ENCODE data around the gene RGS10. TPM values are rescaled to one million over a fixed set of nuclear protein-coding genes. Genes with fewer than 3 reads are reported as not detected.
"Not testable (repeated sequence)": the region's sequence is repeated elsewhere in the genome, so short reads cannot be mapped to it uniquely, and the experiment has no call there.

RGS10 gene
- polyA plus RNA-seq, 3 donors = 57.1 to 87.2 (median 75.8) TPM

DNA sequence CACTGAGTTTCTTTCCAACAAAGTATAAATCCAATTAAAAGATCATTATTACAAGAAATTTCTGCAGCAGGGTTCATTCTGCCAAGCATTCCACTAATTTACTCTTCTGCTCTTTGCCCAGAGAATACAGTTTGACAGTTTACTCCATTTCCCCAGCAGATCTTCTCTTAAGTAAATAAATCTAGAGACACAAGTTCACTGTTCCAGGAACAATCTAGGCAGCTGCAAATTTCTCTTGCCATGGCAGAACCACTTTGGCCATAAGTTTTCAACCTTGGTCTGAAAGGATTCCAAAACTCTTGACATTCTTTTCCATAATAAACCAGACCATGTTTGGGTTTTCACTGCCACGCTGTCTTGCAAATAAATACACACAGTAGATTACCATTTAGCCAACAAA, 11.5 kb downstream of the RGS10 start:
- Histone ChIP-seq H3K4me1 (ENCODE audit: control insufficient read depth in 1 of 2, insufficient read depth in 2 of 2, low read length in 2 of 2) (peaks cover 12 to 16% of the 10 kb centered on the region in 2 donors), H3K27me3 (ENCODE audit: control insufficient read depth in 2 of 2, insufficient read depth in 2 of 2, low read length in 2 of 2) (no peaks in the 10 kb centered on the region), H3K9ac (ENCODE audit: insufficient read depth, low read length, poor library complexity, severe bottlenecking) (no peak overlapping the region), H2AFZ (ENCODE audit: insufficient read depth, low read depth, low read length, poor library complexity, severe bottlenecking) (no peak overlapping the region), H4K20me1 (ENCODE audit: insufficient read depth, low read length) (peaks cover 87% of the 10 kb centered on the region), H3K27ac (ENCODE audit: low read depth in 1 of 2, low read length in 2 of 2) (no peak overlapping the region), H3K79me2 (ENCODE audit: insufficient read depth, low read length) (peaks cover 59% of the 10 kb centered on the region), H3K36me3 (replicated peaks in 1 of 2; ENCODE audit: control insufficient read depth in 1 of 2, insufficient read depth in 2 of 2, low read length in 2 of 2) (peaks cover 3 to 24% of the 10 kb centered on the region in 2 donors), H3K4me3 (replicated peaks in 1 of 3; ENCODE audit: low read depth in 2 of 3, low read length in 3 of 3) (no peak overlapping the region), H3K4me2 (replicated peaks; ENCODE audit: extremely low read depth, low read length, poor library complexity, severe bottlenecking) (no peak overlapping the region), H3K9me3 (replicated peaks in 1 of 2; ENCODE audit: control insufficient read depth in 1 of 2, insufficient read depth in 1 of 2, low read length in 2 of 2) (no peaks in the 10 kb centered on the region)
- WGBS (ENCODE audit: insufficient coverage) = 100% methylated on average over 1 of the region's 1 CpG
- Mint-ChIP-seq H3K27ac (no peak overlapping the region), H3K4me3 (no peak overlapping the region), H3K27me3 (ENCODE audit: low read depth in 3 of 3) (peaks cover 0 to 1% (median 0%) of the 10 kb centered on the region in 3 donors), H3K36me3 (peaks cover 25 to 37% of the 10 kb centered on the region in 2 donors), H3K4me1 (peaks cover 27% of the 10 kb centered on the region), H3K9me3 (no peaks in the 10 kb centered on the region)
- TF ChIP-seq, protein P1, sequence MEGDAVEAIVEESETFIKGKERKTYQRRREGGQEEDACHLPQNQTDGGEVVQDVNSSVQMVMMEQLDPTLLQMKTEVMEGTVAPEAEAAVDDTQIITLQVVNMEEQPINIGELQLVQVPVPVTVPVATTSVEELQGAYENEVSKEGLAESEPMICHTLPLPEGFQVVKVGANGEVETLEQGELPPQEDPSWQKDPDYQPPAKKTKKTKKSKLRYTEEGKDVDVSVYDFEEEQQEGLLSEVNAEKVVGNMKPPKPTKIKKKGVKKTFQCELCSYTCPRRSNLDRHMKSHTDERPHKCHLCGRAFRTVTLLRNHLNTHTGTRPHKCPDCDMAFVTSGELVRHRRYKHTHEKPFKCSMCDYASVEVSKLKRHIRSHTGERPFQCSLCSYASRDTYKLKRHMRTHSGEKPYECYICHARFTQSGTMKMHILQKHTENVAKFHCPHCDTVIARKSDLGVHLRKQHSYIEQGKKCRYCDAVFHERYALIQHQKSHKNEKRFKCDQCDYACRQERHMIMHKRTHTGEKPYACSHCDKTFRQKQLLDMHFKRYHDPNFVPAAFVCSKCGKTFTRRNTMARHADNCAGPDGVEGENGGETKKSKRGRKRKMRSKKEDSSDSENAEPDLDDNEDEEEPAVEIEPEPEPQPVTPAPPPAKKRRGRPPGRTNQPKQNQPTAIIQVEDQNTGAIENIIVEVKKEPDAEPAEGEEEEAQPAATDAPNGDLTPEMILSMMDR (IDR thresholded peaks at IDR 0.05) = no peak
- intact Hi-C loops (cut with micrococcal nuclease) = no loop called here
- DNase-seq = no peak

DNA sequence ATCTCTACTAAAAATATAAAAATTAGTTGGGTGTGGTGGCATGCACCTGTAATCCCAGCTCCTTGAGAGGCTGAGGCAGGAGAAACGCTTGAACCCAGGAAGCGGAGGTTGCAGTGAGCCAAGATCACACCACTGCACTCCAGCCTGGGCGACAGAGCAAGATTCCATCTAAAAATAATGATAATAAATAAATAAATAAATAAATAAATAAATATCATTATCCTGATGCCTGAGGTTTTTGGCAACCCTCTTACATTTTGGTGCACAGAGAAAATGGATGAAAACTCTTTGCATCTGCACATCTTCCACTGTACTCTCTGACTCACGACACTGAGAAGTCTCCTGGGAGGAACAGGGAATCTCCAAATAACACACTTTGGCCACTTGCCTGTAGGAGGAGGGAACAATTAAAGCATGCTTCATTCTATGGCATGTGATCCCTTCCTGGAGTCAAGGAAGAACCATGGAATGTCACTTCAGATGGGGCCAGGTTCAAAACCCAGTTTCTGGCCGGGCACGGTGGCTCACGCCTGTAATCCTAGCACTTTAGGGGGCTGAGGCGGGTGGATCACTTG, 13.8 kb downstream of the RGS10 start:
- H4K20me1 ChIP-seq (ENCODE audit: insufficient read depth, low read length) = peaks cover 90% of the 10 kb centered on the region
- peaks cover 44% of the 10 kb centered on the region for H3K79me2 ChIP-seq (ENCODE audit: insufficient read depth, low read length)
- H2AFZ ChIP-seq (ENCODE audit: insufficient read depth, low read depth, low read length, poor library complexity, severe bottlenecking); H3K4me3 Mint-ChIP-seq; H3K27ac ChIP-seq (ENCODE audit: low read depth in 1 of 2, low read length in 2 of 2); DNase-seq; H3K9me3 Mint-ChIP-seq; H3K9me3 ChIP-seq (replicated peaks in 1 of 2; ENCODE audit: control insufficient read depth in 1 of 2, insufficient read depth in 1 of 2, low read length in 2 of 2); H3K4me2 ChIP-seq (replicated peaks; ENCODE audit: extremely low read depth, low read length, poor library complexity, severe bottlenecking); H3K4me3 ChIP-seq (replicated peaks in 1 of 3; ENCODE audit: low read depth in 2 of 3, low read length in 3 of 3); H3K9ac ChIP-seq (ENCODE audit: insufficient read depth, low read length, poor library complexity, severe bottlenecking); H3K27me3 Mint-ChIP-seq (ENCODE audit: low read depth in 3 of 3); H3K27ac Mint-ChIP-seq; intact Hi-C loops (cut with micrococcal nuclease); H3K27me3 ChIP-seq (ENCODE audit: control insufficient read depth in 2 of 2, insufficient read depth in 2 of 2, low read length in 2 of 2): not testable (repeated sequence)
- H3K4me1 ChIP-seq (ENCODE audit: control insufficient read depth in 1 of 2, insufficient read depth in 2 of 2, low read length in 2 of 2) = peaks cover 12 to 16% of the 10 kb centered on the region in 2 donors
- H3K36me3 ChIP-seq (replicated peaks in 1 of 2; ENCODE audit: control insufficient read depth in 1 of 2, insufficient read depth in 2 of 2, low read length in 2 of 2) = peaks cover 23 to 40% of the 10 kb centered on the region in 2 donors
- WGBS (ENCODE audit: insufficient coverage) = 96% methylated on average over 4 of the region's 8 CpGs
- peaks cover 36 to 50% of the 10 kb centered on the region in 2 donors for H3K36me3 Mint-ChIP-seq
- H3K4me1 Mint-ChIP-seq = peaks cover 21% of the 10 kb centered on the region
